SKM-1 (cell line): ENCODE results near the gene ALOX5AP.

Source experiments
- DNase-seq: peaks from one replicate; lab custom pipeline; 2025; ENCODE audit not compliant: unreplicated experiment; lab: John Stamatoyannopoulos, UW

The ALOX5AP gene

DNA sequence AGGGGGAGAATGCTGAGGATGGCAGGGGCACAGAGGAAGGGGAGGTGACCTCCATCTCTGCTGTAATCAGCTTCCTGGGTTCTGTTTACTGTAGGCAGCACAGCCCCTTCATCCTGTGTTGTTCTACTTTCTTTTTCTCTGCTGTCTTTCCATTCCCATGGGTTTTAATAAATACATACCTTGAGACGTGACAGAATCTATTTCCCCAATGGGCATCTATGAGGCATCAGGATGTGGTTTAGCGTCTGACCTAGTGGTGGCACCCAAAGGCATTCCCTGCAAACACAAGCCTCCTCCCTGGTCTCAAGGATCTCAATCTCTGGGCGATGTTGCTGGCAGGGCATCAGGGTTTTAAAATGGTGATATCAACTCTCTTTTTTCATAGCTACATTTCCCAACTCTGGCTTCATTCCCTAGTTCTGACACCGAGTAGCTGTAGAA, 60.8 kb downstream of the ALOX5AP start:
- no peak for DNase-seq

DNA sequence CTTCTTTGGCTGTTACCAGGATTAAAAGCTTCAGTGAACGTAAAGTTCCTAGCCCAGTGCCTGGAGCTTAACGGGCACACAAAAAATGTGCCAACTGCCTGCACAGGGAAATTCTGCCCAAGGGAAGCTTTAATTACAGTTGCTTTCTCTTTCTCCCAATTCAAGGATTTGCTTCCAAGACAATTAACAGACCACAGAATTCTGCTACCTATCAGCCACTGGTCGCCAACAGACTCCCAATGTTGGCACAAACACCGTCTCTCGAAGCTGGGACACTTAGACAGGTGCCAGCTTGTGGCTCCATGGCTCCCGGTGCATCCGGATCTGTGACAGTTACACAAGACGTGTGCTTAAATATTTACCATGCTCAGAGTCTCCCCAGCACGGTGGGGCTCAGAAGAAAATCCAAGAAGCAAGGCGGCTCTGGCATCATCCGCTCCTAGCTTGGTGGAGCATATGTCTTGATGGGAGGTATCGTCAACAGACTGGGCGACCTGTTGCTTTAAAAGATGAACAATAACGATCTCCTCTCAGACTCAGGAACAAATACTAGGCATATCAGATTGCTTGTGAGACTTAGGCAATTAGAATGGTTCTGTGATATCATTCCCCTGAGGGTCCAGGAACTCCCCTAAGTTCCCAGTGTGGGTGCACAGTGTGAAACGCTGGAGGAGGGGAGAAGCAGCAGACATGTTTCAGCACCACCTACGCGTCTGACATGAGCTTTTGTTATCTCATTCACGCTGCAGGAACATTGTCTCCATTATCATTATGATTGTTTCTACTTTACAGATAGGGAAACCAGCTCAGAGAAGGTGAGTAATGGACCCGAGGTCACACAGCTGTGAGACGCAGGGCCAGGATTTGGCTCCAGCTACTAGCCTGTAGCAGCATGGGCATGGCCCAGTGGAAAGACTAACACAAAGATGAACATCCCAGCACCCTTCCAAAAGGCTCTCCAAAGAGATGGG, 61.6 kb downstream of the ALOX5AP start:
- no peak for DNase-seq

DNA sequence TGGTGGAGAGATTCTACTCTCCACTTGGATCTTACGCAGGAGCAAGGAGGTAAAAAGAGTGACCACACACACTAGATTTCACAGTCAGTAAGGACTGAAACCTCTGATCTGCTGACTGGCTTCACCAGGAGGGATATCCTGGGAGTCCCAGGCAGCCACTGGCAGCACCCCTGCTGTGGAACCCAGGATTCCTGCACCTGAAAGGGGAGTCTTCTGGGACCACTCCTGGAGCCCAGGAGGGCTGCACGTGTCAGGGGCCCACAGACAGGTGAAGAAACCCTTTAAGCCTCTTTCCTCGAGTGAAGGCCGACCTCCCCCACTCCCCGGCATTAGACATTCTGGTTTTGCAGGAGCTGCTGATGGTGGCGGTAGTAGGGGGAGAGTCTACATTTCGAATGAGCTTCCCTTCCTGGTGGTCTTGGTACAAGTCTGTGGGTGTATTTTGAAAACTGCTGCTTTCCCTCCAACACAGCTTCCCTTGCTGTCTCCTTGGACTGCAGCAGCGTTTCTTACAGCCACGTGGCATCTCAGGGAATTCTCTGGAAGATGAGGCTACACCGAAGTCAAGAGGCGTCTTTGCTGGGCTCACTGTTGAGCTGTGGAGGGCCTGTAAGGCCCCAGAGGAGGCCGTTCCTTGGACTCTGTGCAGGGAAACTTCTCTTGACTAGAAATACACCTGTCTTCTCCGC, 62.6 kb downstream of the ALOX5AP start:
- no peak for DNase-seq

DNA sequence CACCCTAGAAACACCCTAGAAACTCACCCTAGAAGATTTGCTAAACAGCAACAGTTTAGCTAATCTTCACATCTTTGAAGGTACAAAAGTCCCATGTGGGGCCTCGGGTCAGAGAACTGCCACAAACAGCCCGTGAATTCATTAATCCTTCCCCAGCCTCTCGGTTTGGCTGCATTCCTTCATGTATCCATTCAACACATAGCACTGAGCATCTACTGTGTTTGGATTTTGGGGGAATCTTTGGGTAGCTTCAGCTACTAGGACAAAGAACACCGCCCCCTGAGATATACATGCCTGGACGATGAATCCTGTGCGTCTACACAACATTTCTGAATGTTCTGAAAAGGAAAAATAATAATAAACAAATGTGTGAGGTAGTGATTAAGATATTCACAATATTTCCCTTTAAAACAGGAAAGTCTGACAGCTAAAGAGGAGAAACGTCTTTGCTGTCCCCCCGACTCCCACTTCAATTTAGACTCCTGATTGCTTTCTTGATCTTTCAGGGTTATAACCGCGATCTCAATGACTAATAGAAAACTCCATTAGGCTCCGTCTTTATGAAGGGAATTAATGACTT, 63.5 kb downstream of the ALOX5AP start:
- DNase-seq, result no peak

DNA sequence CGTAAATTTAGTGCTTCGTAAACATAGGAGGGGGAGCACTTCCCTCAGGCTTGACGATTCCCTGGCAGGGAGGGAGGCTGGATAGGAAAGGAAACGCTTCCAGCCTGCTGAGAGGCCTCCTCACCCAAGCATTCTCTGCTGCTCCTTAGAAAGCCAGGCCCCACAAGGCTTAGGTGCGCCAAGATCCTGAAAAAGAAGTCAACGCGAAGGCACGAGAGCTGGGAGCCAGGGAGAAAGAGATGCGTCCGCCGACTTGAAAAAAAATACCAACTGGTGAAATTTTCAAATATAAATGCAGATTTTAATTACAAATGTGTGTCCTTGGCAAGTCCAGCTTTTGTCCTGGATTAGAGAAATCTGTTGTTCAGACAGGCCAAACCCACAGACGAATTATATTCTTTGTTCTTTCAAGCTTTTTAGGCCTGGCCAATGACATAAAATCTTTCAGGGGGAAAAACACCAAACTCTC, 64.0 kb downstream of the ALOX5AP start:
- no peak for DNase-seq

DNA sequence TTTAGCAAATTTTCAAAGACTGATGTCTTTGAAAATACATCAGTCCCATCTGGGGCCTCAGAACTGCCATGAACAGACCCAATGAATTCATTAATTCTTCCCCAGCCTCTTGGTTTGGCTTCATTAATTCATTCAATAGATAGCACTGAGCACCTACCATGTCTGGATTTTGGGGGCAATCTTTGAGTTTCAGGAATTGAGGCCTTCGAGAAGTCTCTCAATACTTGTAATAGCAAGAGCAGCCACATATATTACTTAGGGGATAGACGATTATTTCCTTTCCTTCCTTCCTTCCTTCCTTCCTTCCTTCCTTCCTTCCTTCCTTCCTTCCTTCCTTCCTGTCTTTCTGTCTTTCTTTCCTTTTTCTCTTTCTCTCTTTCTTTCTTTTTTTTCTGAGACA, 64.8 kb downstream of the ALOX5AP start:
- DNase-seq, result no peak

DNA sequence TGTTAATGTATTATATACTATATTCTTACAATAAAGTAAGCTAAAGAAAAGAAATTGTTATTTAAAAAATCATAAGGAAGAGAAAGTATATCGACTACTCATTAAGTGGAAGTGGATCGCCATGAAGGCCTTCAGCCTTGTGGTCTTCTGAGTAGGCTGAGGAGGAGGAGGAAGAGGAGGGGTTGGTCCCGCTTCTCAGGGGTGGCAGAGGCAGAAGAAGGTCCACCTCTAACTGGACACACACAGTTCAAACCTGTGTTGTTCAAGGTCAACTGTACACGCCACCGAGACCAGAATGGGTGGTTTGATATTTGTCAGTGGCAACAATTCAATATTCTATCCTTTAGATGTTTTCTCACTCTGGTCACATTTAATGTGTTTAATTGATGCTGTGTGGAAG, 67.2 kb downstream of the ALOX5AP start:
- DNase-seq, result no peak

DNA sequence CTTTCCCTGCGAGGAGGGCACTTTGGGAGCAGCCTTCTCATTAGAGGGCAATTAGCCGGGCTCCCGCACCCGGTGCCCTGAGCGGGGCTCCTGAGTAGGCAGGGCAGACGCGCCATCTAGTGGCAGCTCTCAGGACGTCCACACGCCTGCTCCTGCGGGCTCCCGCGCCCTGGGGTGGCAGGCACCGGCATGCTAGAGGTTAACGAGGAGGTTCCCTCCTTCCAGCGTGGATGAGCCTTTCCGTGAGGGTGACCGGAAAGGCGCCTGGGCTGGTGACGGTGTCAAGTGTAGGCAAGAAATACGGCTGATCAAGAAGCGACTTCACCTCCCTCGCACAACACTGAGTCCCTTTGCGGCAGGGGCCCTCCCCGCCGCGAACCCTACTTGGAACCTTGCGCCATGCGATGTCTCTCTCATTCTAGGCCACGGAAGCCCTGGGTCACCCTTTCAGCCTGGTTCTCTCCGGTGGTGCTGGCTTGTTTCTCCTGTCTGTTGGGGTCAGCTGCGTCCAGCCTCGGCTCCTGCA, 67.7 kb downstream of the ALOX5AP start:
- peak; percentile 35 for DNase-seq

DNA sequence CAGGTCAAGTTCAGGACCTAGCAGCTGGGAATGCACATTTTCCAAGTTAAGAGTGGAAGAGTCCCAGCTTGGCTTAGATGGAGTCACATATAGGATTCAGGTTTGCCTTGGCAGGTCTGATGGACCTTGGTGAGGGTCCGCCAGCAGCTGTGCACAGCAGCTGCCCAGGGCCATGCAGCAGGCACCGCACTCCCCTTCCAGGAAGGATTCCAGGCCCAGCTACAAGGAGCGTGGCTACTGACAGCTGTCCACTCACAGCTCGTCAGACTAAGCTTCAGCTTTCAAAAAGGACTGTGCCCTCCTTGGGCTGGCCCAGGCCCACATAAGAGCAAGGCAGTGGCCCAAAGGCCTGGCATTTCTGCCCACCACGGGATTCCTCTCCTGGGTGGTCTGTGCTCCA, 68.4 kb downstream of the ALOX5AP start:
- no peak for DNase-seq

DNA sequence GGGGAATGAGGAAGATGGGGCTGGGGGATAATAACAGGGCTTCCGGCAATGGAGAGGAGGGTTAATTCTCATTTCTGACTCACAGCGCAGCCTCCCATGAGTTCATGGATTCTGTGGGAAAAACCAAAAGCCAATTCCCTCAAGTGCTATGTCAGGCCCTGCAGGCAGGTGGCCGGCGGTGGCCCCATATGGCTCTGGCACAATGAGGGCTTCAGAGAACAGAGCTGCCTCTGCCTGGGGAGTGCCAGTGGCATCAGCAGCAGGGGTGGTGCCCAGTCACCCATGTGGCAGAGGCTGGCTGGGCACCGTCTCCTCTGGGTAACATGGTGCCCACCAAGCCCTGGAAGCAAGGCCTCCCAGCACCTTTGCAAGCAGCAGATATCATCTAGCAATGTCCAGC, 69.1 kb downstream of the ALOX5AP start:
- no peak for DNase-seq

DNA sequence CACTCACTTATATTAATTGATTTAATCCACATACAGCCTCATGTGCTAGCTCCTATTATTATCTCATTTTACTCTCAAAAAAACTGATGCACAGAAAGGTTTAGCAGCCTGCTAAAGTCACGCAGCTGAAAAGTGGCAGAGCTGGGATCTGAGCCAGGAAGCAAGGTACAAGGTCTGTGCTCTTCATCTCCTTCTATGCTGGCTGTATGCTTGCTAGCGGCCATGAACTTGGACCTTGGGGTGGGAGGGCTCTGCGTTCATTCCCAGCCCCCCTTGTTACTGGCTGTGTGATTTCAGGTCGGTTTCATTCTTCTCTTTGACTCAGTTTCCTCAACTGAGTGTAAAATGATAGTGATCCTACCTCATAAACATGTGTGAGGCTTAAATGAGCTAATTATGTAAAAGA, 69.8 kb downstream of the ALOX5AP start:
- no peak for DNase-seq

DNA sequence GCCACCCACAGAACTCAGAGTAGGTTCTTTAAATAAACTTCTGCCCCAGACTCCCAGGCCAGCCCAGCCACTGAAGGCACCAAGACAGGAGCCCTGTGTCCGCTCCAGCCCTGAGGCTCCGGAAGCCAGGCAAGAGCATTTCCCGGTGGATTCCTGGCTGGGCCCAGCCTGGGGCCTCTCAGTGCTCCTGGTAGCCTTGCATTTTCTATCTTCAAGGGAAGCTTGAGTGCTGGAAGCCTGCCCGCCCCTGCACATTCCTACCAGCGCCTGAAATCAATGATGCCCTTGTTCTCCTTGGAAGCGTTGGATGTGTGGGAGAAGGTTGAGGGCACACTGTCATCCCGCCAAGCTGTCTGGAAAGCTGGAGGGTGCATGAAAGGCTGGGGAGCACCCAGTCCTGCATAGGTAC, 70.3 kb downstream of the ALOX5AP start:
- DNase-seq, result no peak

DNA sequence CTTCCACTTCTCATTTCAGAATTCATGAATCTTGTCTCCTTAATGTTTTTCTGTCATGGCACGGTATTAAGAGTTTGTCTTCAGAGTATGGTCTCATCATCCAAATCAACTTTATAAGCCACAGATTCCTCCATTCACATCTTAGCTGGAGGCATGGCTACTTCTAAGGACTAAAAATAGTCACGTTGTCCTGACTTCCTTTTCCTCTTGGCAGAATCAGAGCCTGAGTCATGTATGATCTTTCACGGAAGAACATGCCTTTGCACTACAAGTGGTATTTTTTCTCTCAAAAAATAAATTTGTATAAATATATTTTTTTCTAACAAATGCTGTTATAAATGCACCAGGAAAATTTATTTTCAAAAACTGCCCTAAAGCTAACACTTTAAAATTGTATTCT, 71.4 kb downstream of the ALOX5AP start:
- no peak for DNase-seq

DNA sequence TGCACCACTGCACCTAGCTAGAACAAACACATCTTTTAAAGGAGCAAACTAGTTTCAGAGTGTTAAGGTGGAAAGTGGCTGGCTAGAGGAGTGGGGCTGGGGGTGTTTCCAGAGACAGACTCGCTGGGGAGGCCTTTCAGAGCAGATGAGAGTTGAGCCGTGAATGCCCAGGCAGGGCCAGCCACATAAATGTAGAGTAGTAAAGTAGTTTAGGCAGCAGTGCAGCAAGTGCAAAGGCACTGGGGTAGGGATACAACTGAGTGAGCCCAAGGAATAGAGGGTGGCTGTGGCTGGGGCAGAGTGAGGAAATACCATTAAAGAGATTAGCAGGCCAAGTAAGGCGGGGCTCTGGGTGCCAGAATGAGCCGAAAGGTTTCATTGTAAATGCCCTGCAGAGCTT, 72.0 kb downstream of the ALOX5AP start:
- DNase-seq, result no peak

DNA sequence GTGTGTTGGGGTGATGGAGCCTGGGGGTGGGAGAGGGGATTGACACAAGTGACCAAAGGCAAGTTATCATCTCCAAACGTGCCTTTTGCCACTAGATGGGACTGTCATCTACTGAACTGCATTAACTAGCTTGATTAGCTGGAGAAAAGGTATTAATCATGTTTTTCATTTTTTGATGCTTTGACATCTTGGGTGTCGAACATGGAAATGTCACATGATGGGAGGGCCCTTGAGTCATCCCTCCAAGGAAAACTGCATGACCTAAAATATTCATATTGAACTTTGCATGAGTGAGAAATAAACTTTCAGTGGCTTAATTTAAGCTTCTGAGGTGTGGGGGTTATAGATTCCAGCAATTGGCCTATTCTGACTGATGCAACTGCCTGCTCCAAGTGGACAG, 73.3 kb downstream of the ALOX5AP start:
- no peak for DNase-seq

DNA sequence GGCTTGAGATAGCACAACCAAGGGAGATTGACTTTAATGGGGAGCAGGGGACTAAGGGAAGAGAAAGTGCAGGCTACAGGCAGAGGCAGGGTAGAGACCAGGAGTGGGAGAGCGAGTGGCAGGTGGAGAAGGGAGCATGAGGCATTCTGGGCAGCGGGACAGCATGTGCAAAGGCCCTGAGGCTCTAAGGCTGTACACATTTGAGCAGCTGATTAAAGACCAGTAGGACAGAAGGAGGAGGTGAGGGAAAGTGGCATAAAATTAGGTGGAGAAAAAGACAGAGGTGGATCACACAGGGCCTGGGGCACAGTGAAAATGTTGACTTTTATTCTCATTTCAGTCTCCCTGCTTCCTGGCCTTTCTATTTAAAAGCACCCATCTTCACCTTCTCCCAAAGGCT, 74.4 kb downstream of the ALOX5AP start:
- no peak for DNase-seq

DNA sequence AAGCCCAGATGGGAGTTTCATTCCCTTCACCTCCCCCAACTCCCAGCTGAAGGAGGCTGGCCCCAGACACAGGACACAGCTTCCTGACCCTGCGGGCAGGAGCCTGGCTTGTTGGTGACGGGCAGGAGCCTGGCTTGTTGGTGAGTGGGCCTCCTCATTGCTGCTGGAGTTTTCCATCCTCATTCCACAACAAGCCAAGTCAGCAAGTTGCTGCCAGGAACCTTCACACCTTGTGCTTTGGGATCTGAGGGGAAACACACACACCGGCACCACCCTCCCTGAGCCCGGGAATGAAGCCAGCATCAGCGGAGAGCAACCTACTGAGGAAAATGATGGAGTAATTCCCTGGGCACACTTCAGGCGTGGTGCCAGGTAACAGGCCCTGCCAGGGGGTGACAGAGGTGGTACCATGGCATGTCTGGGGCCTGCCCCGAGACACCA, 74.9 kb downstream of the ALOX5AP start:
- DNase-seq, result no peak

DNA sequence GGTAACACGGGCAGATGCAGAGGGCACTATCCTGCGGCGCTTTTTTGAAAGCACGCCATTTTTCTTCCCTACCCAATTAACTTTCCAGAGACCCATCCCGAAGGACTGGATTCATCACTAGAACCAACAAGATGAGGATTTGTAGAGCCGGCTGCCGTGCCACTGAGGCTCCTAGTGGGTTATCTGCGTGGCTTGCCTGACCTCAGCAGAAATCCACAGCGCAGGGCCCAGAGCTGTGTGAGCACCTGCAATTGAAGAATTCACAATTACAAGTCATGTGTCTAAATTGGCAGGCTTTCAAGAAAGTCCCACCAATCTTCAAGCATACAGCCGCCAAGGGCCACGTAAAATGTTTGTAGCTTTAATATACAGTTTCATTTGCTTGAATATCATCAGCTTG, 75.5 kb downstream of the ALOX5AP start:
- no peak for DNase-seq
